ENCODE results near the gene STARD3NL.

The STARD3NL gene

DNA sequence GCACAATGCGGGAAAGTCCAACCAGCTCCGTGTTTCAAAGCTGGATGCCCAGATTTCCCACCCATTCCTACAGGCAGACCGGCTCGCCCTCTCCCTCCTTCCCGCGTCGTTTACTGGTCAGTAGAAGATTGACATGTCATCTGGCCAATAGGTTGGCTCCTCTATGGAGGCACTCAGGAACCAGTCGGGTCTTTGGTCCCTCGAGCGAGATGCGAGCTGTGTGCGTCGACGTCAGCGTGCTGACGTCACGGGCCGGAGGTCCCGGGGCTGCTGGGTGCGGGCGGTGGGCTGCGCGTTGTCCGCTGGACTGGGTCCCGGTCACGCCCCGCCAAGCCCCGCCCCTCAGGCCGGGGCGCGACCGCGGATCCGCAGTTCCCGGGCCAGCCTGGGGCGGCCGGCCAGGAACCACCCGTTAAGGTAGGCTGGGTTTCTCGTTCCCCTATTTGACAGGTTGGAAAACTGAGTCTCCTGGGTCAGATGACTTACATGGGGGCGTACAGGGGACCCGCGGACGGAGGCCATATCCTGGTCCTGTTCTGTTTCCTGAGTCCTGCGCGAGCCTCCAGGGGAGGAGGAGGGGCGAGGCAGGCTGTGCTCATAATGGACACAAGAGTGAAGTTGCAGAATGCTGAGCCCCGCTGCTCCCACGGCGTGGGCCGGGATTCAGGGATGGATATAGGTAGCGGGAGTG lies at the start of gene STARD3NL:
TSS of gene STARD3NL (plus strand) at position 242 of the 691 bp plus-strand sequence. CDS start 29,260 bp downstream, outside the sequence.
- Histone ChIP-seq H3K27me3 (replicated peaks; ENCODE audit: control insufficient read depth, insufficient read depth, low read length) (no peaks in the 10 kb centered on the region), H3K36me3 (ENCODE audit: control insufficient read depth, insufficient read depth, low read length) (no peaks in the 10 kb centered on the region), H3K4me3 (replicated peaks; ENCODE audit: low read depth, low read length) (peak within 1 kb of the TSS; percentile 99)
- peak; percentile 98 for DNase-seq (ENCODE audit: extremely low read depth, insufficient read length)
- no peak for TF ChIP-seq CTCF (IDR thresholded peaks at IDR 0.05; ENCODE audit: insufficient read depth, low read length, poor library complexity, severe bottlenecking)

DNA sequence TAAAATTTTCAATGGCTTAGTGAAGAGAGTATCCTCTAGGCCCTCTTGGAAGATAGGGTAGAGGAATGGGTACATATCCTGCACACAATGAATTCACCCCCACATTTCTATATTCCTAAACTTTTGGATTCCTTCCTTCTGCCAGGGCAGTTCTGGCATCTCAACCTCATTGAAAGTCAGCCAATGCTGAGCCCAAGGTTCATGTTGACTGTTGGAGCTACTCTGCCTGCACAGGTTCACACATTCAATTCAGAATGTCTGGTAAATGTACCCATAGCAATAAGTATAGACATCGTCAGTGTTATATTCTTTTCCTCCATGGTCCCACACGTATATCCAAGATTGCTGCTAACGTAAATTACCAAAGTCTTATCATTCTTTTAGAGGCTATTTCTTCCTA lies 48.9 kb upstream of the STARD3NL start:
- no peak for TF ChIP-seq CTCF (IDR thresholded peaks at IDR 0.05; ENCODE audit: insufficient read depth, low read length, poor library complexity, severe bottlenecking)
- Histone ChIP-seq H3K4me3 (replicated peaks; ENCODE audit: low read depth, low read length) (no peak overlapping the region), H3K27me3 (replicated peaks; ENCODE audit: control insufficient read depth, insufficient read depth, low read length) (no peaks in the 10 kb centered on the region), H3K36me3 (ENCODE audit: control insufficient read depth, insufficient read depth, low read length) (no peaks in the 10 kb centered on the region)
- DNase-seq (ENCODE audit: extremely low read depth, insufficient read length) = no peak

DNA sequence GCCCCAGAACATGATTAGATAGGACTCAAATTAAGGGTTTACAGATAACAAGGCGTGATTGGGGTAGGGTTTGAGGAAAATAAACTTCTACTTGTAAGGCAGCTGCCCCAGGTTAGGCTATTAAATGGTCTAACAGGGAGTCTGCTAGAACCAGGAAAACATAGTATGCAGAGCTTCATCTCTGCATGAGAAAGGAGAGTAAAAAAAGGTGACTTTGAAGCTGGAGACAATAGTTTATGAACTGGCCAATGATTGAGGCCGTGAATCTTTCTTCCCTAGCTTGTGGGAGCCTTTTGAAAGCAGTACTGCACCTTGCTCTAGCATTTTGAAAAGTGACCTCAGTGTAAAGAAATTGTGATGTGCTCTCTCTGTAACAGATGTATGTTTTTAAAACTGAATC lies 48.5 kb upstream of the STARD3NL start:
- no peaks in the 10 kb centered on the region for H3K27me3 ChIP-seq (replicated peaks; ENCODE audit: control insufficient read depth, insufficient read depth, low read length)
- H3K36me3 ChIP-seq (ENCODE audit: control insufficient read depth, insufficient read depth, low read length) = no peaks in the 10 kb centered on the region
- DNase-seq (ENCODE audit: extremely low read depth, insufficient read length) = no peak
- TF ChIP-seq CTCF (IDR thresholded peaks at IDR 0.05; ENCODE audit: insufficient read depth, low read length, poor library complexity, severe bottlenecking) = no peak
- H3K4me3 ChIP-seq (replicated peaks; ENCODE audit: low read depth, low read length) = no peak overlapping the region

DNA sequence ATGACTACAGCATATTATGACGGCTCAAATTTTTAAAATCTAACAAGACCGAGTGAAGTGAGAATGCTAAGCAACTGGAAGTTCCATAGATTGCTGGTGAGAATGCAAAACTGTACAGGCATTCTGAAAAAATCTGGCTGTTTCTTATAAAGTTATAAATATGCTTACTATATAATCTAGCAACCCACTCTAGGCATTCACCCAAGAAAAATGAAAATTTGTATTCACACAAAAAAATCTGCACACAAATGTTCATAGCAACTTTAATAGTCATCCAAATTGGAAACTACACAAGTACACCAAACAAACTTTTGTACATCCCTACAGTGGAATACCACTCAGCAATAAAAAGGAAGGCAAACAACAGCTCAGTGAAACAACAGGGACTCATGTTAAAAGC lies 39.9 kb upstream of the STARD3NL start:
- no peak for DNase-seq (ENCODE audit: extremely low read depth, insufficient read length)
- no peaks in the 10 kb centered on the region for H3K36me3 ChIP-seq (ENCODE audit: control insufficient read depth, insufficient read depth, low read length)
- no peak overlapping the region for H3K4me3 ChIP-seq (replicated peaks; ENCODE audit: low read depth, low read length)
- H3K27me3 ChIP-seq (replicated peaks; ENCODE audit: control insufficient read depth, insufficient read depth, low read length) = no peaks in the 10 kb centered on the region
- no peak for TF ChIP-seq CTCF (IDR thresholded peaks at IDR 0.05; ENCODE audit: insufficient read depth, low read length, poor library complexity, severe bottlenecking)

DNA sequence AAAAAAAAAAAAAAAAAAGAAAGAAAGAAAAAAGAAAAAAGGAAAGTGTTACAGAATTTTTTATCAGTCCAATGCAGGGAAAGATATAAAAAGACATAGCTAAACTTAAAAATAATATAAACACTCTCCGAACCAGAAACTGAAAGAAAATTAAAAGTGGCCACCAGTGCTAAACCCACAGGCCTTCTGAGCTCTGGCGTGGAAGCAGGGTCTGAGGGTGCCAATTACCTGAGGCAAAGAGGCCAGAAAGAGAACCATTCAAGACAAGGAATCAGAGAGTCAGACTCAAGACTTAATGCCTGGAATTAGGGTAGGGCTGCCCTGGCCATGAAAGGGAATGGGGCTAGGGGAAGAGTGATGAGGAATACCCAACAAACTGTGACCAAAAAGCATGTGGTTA lies 36.9 kb upstream of the STARD3NL start:
- Histone ChIP-seq H3K4me3 (replicated peaks; ENCODE audit: low read depth, low read length) (no peak overlapping the region), H3K36me3 (ENCODE audit: control insufficient read depth, insufficient read depth, low read length) (no peaks in the 10 kb centered on the region), H3K27me3 (replicated peaks; ENCODE audit: control insufficient read depth, insufficient read depth, low read length) (no peaks in the 10 kb centered on the region)
- DNase-seq (ENCODE audit: extremely low read depth, insufficient read length) = no peak
- TF ChIP-seq CTCF (IDR thresholded peaks at IDR 0.05; ENCODE audit: insufficient read depth, low read length, poor library complexity, severe bottlenecking) = no peak

DNA sequence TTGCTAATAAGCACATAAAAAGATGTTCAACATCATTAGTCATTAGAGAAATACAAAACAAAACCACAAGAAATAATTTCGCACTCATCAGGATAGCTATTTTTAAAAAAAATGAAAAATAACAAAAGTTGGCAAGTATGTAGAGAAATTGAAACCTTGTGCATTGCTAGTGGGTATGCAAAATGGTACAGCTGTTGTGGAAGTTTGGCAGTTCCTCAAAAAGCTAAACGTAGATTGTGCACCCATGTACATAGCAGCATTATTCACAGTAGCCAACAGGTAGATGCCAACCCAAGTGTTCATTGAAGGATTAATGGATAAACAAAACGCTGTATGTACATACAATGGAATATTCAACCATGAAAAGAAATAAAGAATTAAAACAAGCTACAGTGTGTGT lies 35.3 kb upstream of the STARD3NL start:
- no peak for TF ChIP-seq CTCF (IDR thresholded peaks at IDR 0.05; ENCODE audit: insufficient read depth, low read length, poor library complexity, severe bottlenecking)
- DNase-seq (ENCODE audit: extremely low read depth, insufficient read length) = peak; percentile 29
- Histone ChIP-seq H3K36me3 (ENCODE audit: control insufficient read depth, insufficient read depth, low read length) (no peaks in the 10 kb centered on the region), H3K27me3 (replicated peaks; ENCODE audit: control insufficient read depth, insufficient read depth, low read length) (no peaks in the 10 kb centered on the region), H3K4me3 (replicated peaks; ENCODE audit: low read depth, low read length) (no peak overlapping the region)

Measured in GM06990 (cell line).